WTC11 (cell line): ENCODE measurements around the gene SEPSECS. TPM values are rescaled to one million over a fixed set of nuclear protein-coding genes. Genes with fewer than 3 reads are reported as not detected.

ENCODE experiments used
- ATAC-seq: fragments of 200-7000 bp; cut with Tn5 transposase; 2 replicates; pipeline ENCODE4 v1.10.0; 2021; ENCODE audit warnings: mild to moderate bottlenecking, moderate library complexity
- CTCF ChIA-PET: fragments of 300-600 bp; sonication (Branson Sonifier 250); formaldehyde crosslinking; loops from one replicate; lab custom pipeline; 2021; ENCODE audit warnings: antibody characterized with exemption; lab: Charles Lee
- POLR2A ChIA-PET: fragments of 350-600 bp; sonication (Branson Sonifier 250); formaldehyde crosslinking; loops from one replicate; lab custom pipeline; 2021; ENCODE audit warnings: antibody characterized with exemption; lab: Charles Lee
- DNase-seq: peaks from one replicate; pipeline ENCODE4 v3.0.0; 2021; ENCODE audit warnings: low spot score
- H3K27ac Mint-ChIP-seq: 2 replicates; pipeline ENCODE4 v1.8.0; 2021; ENCODE audit warnings: mixed read lengths
- H3K27me3 Mint-ChIP-seq: 2 replicates; pipeline ENCODE4 v1.8.0; 2021; ENCODE audit warnings: low read depth, mild to moderate bottlenecking, moderate library complexity, mixed read lengths
- H3K36me3 Mint-ChIP-seq: 2 replicates; pipeline ENCODE4 v1.8.0; 2021; ENCODE audit warnings: mixed read lengths
- H3K4me1 Mint-ChIP-seq: 2 replicates; pipeline ENCODE4 v1.8.0; 2022; ENCODE audit warnings: mixed read lengths
- H3K4me3 Mint-ChIP-seq: 2 replicates; pipeline ENCODE4 v1.8.0; 2021; ENCODE audit warnings: mild to moderate bottlenecking, moderate library complexity, mixed read lengths
- H3K9me3 Mint-ChIP-seq: 2 replicates; pipeline ENCODE4 v1.8.0; 2021; ENCODE audit warnings: mixed read lengths
- AR ChIP-seq: fragments of 250-450 bp; sonication (Bioruptor Pico); IDR thresholded peaks from 2 replicates; pipeline ENCODE4 v1.9.0; 2021; ENCODE audit warnings: mild to moderate bottlenecking
- CDX4 ChIP-seq: fragments of 250-450 bp; sonication (Bioruptor Pico); IDR thresholded peaks from 2 replicates; pipeline ENCODE4 v1.9.0; 2021; ENCODE audit warnings: moderate library complexity, mild to moderate bottlenecking, inconsistent platforms, borderline replicate concordance
- ELF4 ChIP-seq: sonication (generic); formaldehyde crosslinking; IDR thresholded peaks from 2 replicates; pipeline ENCODE4 v1.8.1; 2022; ENCODE audit warnings: low read depth, mild to moderate bottlenecking, moderate library complexity, missing genetic modification reagents
- FOXJ3 ChIP-seq: sonication (generic); formaldehyde crosslinking; IDR thresholded peaks from 2 replicates; pipeline ENCODE4 v1.9.0; 2021; ENCODE audit warnings: missing genetic modification reagents, mild to moderate bottlenecking, borderline replicate concordance
- FOXK1 ChIP-seq: sonication (generic); formaldehyde crosslinking; IDR thresholded peaks from 2 replicates; pipeline ENCODE4 v1.8.0; 2022; ENCODE audit warnings: mild to moderate bottlenecking, moderate library complexity, missing genetic modification reagents
- FOXP4 ChIP-seq: sonication (generic); formaldehyde crosslinking; IDR thresholded peaks from 2 replicates; pipeline ENCODE4 v1.8.0; 2022; ENCODE audit warnings: mild to moderate bottlenecking, missing genetic modification reagents
- IRF1 ChIP-seq: sonication (generic); formaldehyde crosslinking; IDR thresholded peaks from 2 replicates; pipeline ENCODE4 v1.8.0; 2023; ENCODE audit warnings: missing genetic modification reagents
- IRF2 ChIP-seq: sonication (generic); formaldehyde crosslinking; IDR thresholded peaks from 2 replicates; pipeline ENCODE4 v1.8.0; 2022; ENCODE audit warnings: low read depth, missing genetic modification reagents, borderline replicate concordance
- JAZF1 ChIP-seq: fragments of 250-450 bp; sonication (Bioruptor Pico); IDR thresholded peaks from 2 replicates; pipeline ENCODE4 v1.9.0; 2021; ENCODE audit warnings: moderate library complexity, mild to moderate bottlenecking, inconsistent platforms
- NFATC4 ChIP-seq: fragments of 250-450 bp; sonication (Bioruptor Pico); IDR thresholded peaks from 2 replicates; pipeline ENCODE4 v1.9.0; 2021; ENCODE audit warnings: mild to moderate bottlenecking
- NR2C2 ChIP-seq: sonication (generic); formaldehyde crosslinking; IDR thresholded peaks from 2 replicates; pipeline ENCODE4 v1.8.0; 2022; ENCODE audit warnings: mild to moderate bottlenecking, missing genetic modification reagents
- RORB ChIP-seq: fragments of 250-450 bp; sonication (Bioruptor Pico); IDR thresholded peaks from 2 replicates; pipeline ENCODE4 v1.9.0; 2021; ENCODE audit warnings: mild to moderate bottlenecking
- TEAD1 ChIP-seq: sonication (generic); formaldehyde crosslinking; IDR thresholded peaks from 2 replicates; pipeline ENCODE4 v1.8.0; 2022; ENCODE audit warnings: mild to moderate bottlenecking, missing genetic modification reagents
- TEAD4 ChIP-seq: sonication (generic); formaldehyde crosslinking; IDR thresholded peaks from 2 replicates; pipeline ENCODE4 v1.8.0; 2022; ENCODE audit warnings: mild to moderate bottlenecking, missing genetic modification reagents
- TP53 ChIP-seq: sonication (generic); formaldehyde crosslinking; IDR thresholded peaks from 2 replicates; pipeline ENCODE4 v1.8.1; 2023; ENCODE audit warnings: mild to moderate bottlenecking, missing genetic modification reagents
- total RNA-seq: library from RNA; stranded (reverse); gene quantifications from 3 replicates; pipeline ENCODE4 v1.2.3, GENCODE V29; 2021
- TF ChIP-seq, protein P1 (sequence below): sonication (generic); formaldehyde crosslinking; IDR thresholded peaks from 2 replicates; pipeline ENCODE4 v1.8.1; 2023; ENCODE audit warnings: mild to moderate bottlenecking, missing genetic modification reagents
- TF ChIP-seq, protein P2 (sequence below): sonication (generic); formaldehyde crosslinking; conservative IDR thresholded peaks from 2 replicates; pipeline ENCODE4 v1.8.1; 2023; ENCODE audit warnings: mild to moderate bottlenecking, low read depth, missing genetic modification reagents, moderate library complexity

The SEPSECS gene
- total RNA-seq, 1 experiment from 2014 or later, result 6.2 TPM

- no peak for TF ChIP-seq IRF1 (CRISPR knock-in tag)
- TF ChIP-seq, protein P1, sequence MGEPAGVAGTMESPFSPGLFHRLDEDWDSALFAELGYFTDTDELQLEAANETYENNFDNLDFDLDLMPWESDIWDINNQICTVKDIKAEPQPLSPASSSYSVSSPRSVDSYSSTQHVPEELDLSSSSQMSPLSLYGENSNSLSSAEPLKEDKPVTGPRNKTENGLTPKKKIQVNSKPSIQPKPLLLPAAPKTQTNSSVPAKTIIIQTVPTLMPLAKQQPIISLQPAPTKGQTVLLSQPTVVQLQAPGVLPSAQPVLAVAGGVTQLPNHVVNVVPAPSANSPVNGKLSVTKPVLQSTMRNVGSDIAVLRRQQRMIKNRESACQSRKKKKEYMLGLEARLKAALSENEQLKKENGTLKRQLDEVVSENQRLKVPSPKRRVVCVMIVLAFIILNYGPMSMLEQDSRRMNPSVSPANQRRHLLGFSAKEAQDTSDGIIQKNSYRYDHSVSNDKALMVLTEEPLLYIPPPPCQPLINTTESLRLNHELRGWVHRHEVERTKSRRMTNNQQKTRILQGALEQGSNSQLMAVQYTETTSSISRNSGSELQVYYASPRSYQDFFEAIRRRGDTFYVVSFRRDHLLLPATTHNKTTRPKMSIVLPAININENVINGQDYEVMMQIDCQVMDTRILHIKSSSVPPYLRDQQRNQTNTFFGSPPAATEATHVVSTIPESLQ (CRISPR knock-in tag), result no peak
- TF ChIP-seq FOXP4 (CRISPR knock-in tag), result no peak
- TF ChIP-seq TEAD1 (CRISPR knock-in tag), result no peak
- TF ChIP-seq AR, result no peak
- TF ChIP-seq ELF4 (CRISPR knock-in tag), result no peak
- TF ChIP-seq JAZF1 (CRISPR knock-in tag), result no peak
- no peak for TF ChIP-seq IRF2
- TF ChIP-seq, protein P2, sequence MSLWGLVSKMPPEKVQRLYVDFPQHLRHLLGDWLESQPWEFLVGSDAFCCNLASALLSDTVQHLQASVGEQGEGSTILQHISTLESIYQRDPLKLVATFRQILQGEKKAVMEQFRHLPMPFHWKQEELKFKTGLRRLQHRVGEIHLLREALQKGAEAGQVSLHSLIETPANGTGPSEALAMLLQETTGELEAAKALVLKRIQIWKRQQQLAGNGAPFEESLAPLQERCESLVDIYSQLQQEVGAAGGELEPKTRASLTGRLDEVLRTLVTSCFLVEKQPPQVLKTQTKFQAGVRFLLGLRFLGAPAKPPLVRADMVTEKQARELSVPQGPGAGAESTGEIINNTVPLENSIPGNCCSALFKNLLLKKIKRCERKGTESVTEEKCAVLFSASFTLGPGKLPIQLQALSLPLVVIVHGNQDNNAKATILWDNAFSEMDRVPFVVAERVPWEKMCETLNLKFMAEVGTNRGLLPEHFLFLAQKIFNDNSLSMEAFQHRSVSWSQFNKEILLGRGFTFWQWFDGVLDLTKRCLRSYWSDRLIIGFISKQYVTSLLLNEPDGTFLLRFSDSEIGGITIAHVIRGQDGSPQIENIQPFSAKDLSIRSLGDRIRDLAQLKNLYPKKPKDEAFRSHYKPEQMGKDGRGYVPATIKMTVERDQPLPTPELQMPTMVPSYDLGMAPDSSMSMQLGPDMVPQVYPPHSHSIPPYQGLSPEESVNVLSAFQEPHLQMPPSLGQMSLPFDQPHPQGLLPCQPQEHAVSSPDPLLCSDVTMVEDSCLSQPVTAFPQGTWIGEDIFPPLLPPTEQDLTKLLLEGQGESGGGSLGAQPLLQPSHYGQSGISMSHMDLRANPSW (CRISPR knock-in tag), result no peak
- no peak for TF ChIP-seq TEAD4
- no peak for TF ChIP-seq NR2C2 (CRISPR knock-in tag)
Measured at GRCh38 chr4:25128671-25129070, 31.6 kb downstream of the SEPSECS start (continued).

DNA sequence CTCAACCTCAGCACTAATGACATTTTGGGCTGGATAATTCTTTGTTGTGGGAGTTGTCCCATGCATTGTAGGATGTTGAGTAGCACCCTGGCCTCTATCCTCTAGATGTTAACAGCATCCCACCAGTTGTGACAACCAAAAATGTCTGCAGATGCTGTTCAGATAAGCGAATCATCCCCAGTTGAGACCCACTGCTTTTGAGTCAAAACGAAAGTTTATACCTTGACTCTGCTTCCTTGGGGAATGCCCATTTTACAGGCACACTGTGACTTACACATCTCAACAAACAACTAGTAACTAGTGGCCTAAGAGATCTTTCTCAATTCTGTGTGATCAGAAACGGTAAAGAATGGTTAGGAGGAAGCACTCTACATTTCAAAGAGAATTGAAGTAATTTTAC lies 37.0 kb downstream of the SEPSECS start:
- Mint-ChIP-seq H3K27ac (no peak overlapping the region), H3K4me3 (no peak overlapping the region), H3K4me1 (peaks cover 11% of the 10 kb centered on the region), H3K27me3 (no peaks in the 10 kb centered on the region), H3K36me3 (no peaks in the 10 kb centered on the region), H3K9me3 (no peaks in the 10 kb centered on the region)
- ChIA-PET POLR2A (no interaction called here), CTCF (interaction anchor here (1.5 kb wide), 1 partner anchor 21 kb away, joined by 6 read pairs; no protein-coding TSS in a partner anchor)
- TF ChIP-seq CDX4 (CRISPR knock-in tag), result no peak
- TF ChIP-seq FOXJ3 (CRISPR knock-in tag), result no peak
- no peak for TF ChIP-seq RORB (CRISPR knock-in tag)
- TF ChIP-seq TP53, result no peak
- TF ChIP-seq NFATC4, result no peak
- TF ChIP-seq, protein P2 (CRISPR knock-in tag), result no peak
- no peak for TF ChIP-seq FOXK1 (CRISPR knock-in tag)
- DNase-seq, result no peak
- ATAC-seq, result no peak
